Breast epithelium (tissue), 4 donors: ENCODE measurements around the gene HACE1. TPM values are rescaled to one million over a fixed set of nuclear protein-coding genes. Genes with fewer than 3 reads are reported as not detected.

Source experiments
- DNase-seq, 2 donors: peaks; one replicate each; pipeline ENCODE4 v3.0.0-alpha.2; 2019; ENCODE audit warnings: low spot score in 2 of 2
- H3K27ac ChIP-seq, 2 donors: fragments of 200-600 bp; sonication (generic) in 1 of 2; one replicate each; pipeline ENCODE4 v1.5.1; 2016 to 2019; ENCODE audit warnings: mild to moderate bottlenecking in 1 of 2
- H3K27me3 ChIP-seq, 2 donors: fragments of 200-600 bp; sonication (generic) in 1 of 2; one replicate each; pipeline versions ENCODE4 v1.5.1 to v1.6.0; 2017 to 2019; ENCODE audit warnings: control low read depth in 1 of 2, mild to moderate bottlenecking in 1 of 2
- H3K36me3 ChIP-seq: fragments of 200-600 bp; one replicate; pipeline ENCODE4 v1.5.1; 2019
- H3K4me1 ChIP-seq, 2 donors: fragments of 200-600 bp; sonication (generic); one replicate each; pipeline ENCODE4 v1.5.1; 2016 to 2019; ENCODE audit warnings: control low read depth in 1 of 2
- H3K4me3 ChIP-seq, 3 donors: fragments of 200-600 bp; sonication (generic); 1 replicate in 2 of 3; 2 replicates in 1 of 3; pipeline ENCODE4 v1.5.1; 2016 to 2019; ENCODE audit warnings: mild to moderate bottlenecking in 3 of 3, moderate library complexity in 2 of 3
- H3K9me3 ChIP-seq, 2 donors: fragments of 200-600 bp; sonication (generic) in 1 of 2; one replicate each; pipeline ENCODE4 v1.5.1; 2016 to 2019; ENCODE audit warnings: control low read depth in 1 of 2
- POLR2A ChIP-seq: fragments of 450-650 bp; IDR thresholded peaks from one replicate; pipeline ENCODE4 v1.6.1; 2016; ENCODE audit warnings: antibody characterized with exemption, mild to moderate bottlenecking, moderate library complexity
- POLR2AphosphoS5 ChIP-seq, 3 donors: sonication (generic); formaldehyde crosslinking; IDR thresholded peaks; one replicate each; pipeline ENCODE4 v1.6.1; 2017; ENCODE audit warnings: antibody characterized with exemption in 3 of 3
- intact Hi-C: fragments of 100-400 bp; cut with DNase I; formaldehyde crosslinking; loops from one replicate; pipeline ENCODE4 v1.15.1; 2023; ENCODE audit warnings: low total_unique reads
- total RNA-seq, 3 donors: library from RNA; depleted of rRNA; stranded (reverse); fragments of >200 nt; gene quantifications; one replicate each; pipeline ENCODE4 v1.1.0, GENCODE V29; 2016
- TF ChIP-seq, protein P1 (sequence below), 3 donors: fragments of 450-650 bp; IDR thresholded peaks; one replicate each; pipeline ENCODE4 v1.5.1; 2016 to 2017; ENCODE audit warnings: antibody characterized with exemption in 3 of 3, mild to moderate bottlenecking in 3 of 3, moderate library complexity in 3 of 3

Gene HACE1
- total RNA-seq, 3 donors from 2014 or later: 20.2 to 33.4 (median 27.2) TPM

DNA sequence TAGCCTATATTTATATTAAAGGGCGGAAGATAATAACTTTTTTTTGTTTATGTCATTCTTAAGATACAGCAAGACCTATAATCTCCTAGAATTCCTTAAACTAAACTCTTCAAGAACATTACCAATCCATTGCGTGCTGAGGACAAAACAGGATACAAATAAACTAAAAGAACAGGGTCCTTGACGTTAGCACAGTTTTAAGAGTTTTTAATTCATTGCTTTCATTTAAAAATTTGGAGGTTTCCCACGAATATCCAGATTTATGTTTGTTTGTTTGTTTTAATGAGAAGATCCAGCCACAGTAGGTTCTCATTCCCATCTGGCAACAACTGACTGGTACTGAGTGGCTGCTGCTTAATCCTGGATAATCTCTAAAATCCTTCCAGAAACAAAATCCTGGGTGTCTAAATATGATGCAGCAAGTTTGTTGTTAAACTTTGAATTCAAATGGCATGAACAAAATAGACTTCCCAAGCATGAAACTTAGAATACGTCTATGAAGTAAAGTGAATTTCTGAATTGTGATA lies 153.7 kb downstream of the HACE1 start:
- intact Hi-C loops: no loop called here
- Histone ChIP-seq H3K27me3 (no peaks in the 10 kb centered on the region), H3K4me1 (no peaks in the 10 kb centered on the region), H3K9me3 (peaks cover 0 to 6% of the 10 kb centered on the region in 2 donors), H3K36me3 (no peaks in the 10 kb centered on the region), H3K27ac (peak overlapping the region in 1 of 2 donors; percentile 44), H3K4me3 (no peak overlapping the region)
- DNase-seq: no peak
- no peak for TF ChIP-seq POLR2A
- TF ChIP-seq POLR2AphosphoS5 (IDR thresholded peaks at IDR 0.05): no peak
- TF ChIP-seq, protein P1, sequence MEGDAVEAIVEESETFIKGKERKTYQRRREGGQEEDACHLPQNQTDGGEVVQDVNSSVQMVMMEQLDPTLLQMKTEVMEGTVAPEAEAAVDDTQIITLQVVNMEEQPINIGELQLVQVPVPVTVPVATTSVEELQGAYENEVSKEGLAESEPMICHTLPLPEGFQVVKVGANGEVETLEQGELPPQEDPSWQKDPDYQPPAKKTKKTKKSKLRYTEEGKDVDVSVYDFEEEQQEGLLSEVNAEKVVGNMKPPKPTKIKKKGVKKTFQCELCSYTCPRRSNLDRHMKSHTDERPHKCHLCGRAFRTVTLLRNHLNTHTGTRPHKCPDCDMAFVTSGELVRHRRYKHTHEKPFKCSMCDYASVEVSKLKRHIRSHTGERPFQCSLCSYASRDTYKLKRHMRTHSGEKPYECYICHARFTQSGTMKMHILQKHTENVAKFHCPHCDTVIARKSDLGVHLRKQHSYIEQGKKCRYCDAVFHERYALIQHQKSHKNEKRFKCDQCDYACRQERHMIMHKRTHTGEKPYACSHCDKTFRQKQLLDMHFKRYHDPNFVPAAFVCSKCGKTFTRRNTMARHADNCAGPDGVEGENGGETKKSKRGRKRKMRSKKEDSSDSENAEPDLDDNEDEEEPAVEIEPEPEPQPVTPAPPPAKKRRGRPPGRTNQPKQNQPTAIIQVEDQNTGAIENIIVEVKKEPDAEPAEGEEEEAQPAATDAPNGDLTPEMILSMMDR (IDR thresholded peaks at IDR 0.05): no peak

DNA sequence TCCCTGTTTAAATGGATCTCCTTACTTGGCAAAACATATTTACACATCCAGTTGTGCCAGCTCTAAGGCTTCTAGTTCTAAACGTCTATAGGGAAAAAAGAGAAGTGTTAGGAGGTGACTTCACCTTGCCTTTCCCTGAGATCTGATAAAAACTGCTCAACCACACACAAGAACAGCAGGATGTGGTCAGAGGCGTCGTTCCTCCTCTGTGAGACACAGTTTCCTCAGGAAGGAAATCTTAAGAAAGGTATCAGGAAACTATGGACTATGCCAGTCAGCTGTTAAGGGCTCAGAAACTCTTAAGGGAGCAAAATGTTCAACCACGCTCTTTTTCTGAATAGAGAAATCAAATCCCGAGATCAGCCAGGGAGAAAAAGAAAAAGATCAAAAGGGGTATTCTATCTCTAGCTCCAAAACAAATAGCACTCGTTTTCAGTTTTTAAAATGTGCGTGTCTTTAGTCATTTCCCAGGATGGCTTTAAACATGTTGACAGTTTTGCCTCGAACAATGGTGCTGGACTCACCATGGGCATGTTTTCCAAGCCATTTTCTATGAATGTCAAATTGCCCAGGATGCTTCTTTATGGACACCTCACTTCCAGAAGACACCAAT lies 154.5 kb downstream of the HACE1 start:
- Histone ChIP-seq H3K27ac (peak overlapping the region in 1 of 2 donors; percentile 44), H3K36me3 (no peaks in the 10 kb centered on the region), H3K27me3 (no peaks in the 10 kb centered on the region), H3K4me1 (no peaks in the 10 kb centered on the region), H3K4me3 (no peak overlapping the region), H3K9me3 (peaks cover 0 to 6% of the 10 kb centered on the region in 2 donors)
- intact Hi-C loops: no loop called here
- TF ChIP-seq POLR2A: no peak
- TF ChIP-seq POLR2AphosphoS5 (IDR thresholded peaks at IDR 0.05): no peak
- TF ChIP-seq, protein P1 (IDR thresholded peaks at IDR 0.05): no peak
- no peak for DNase-seq

DNA sequence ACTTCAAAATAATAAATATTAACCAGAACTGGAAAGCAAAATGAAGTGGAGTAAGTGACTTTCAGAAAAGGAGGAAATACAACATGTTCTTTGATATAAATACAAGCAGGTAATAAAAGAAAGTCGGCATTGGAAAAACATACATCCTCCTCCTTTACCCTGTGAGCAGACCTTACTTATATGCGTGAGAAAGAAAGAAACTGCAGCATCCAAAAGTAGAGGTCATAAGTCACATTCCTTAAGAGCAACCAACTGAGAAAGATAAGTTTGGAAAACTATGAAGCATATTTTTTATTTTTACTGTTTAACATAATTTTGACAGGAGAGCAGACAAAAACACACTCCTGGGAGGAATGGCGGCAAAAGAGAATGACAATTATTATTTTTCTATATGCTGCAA lies 155.5 kb downstream of the HACE1 start:
- no peak for TF ChIP-seq POLR2AphosphoS5 (IDR thresholded peaks at IDR 0.05)
- peaks cover 0 to 6% of the 10 kb centered on the region in 2 donors for H3K9me3 ChIP-seq
- intact Hi-C loops: no loop called here

DNA sequence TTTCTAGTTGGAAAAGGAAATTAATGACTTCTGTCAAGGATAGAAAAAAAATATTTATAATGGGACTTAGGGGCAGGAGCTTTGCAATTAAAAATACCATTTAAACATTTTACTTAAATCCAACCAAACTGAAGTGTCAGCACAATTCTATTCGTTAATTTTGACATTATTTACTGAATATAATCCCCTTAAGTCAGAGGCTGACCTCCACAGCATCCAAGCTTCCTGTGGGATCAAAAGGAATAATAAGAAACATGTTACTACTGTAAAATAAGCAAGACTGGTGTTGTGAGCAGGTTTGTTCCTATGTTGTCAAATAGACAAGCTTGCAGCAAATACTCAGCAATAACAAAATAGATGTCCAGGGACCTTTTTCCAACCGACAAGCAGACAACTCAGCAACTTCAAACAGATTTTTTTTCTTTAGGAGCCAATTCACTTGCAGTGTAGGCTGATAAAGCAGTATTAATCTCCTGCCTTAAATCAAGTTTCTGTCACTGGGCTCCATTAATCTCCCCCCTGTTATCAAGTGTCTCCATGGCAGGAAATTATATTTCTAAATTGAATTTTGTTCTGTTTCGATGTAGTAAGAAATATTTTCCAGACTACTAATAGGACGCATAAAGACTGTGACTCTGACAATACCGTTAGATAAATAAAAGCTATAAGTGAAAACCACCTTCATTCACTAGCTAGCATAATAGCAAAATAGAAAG lies 157.4 kb downstream of the HACE1 start:
- intact Hi-C loops: no loop called here
- TF ChIP-seq POLR2AphosphoS5 (IDR thresholded peaks at IDR 0.05) (no peak), POLR2A (no peak)
- TF ChIP-seq, protein P1 (IDR thresholded peaks at IDR 0.05): no peak
- no peaks in the 10 kb centered on the region for H3K36me3 ChIP-seq
- no peak overlapping the region for H3K4me3 ChIP-seq
- H3K27ac ChIP-seq: no peak overlapping the region
- DNase-seq: no peak
- H3K4me1 ChIP-seq: no peaks in the 10 kb centered on the region
- no peaks in the 10 kb centered on the region for H3K27me3 ChIP-seq
- no peaks in the 10 kb centered on the region for H3K9me3 ChIP-seq

More for the DNA sequence above, 155.5 kb downstream of the HACE1 start:
- no peak for DNase-seq
- Histone ChIP-seq H3K4me1 (no peaks in the 10 kb centered on the region), H3K27ac (no peak overlapping the region), H3K36me3 (no peaks in the 10 kb centered on the region), H3K27me3 (no peaks in the 10 kb centered on the region), H3K4me3 (no peak overlapping the region)

DNA sequence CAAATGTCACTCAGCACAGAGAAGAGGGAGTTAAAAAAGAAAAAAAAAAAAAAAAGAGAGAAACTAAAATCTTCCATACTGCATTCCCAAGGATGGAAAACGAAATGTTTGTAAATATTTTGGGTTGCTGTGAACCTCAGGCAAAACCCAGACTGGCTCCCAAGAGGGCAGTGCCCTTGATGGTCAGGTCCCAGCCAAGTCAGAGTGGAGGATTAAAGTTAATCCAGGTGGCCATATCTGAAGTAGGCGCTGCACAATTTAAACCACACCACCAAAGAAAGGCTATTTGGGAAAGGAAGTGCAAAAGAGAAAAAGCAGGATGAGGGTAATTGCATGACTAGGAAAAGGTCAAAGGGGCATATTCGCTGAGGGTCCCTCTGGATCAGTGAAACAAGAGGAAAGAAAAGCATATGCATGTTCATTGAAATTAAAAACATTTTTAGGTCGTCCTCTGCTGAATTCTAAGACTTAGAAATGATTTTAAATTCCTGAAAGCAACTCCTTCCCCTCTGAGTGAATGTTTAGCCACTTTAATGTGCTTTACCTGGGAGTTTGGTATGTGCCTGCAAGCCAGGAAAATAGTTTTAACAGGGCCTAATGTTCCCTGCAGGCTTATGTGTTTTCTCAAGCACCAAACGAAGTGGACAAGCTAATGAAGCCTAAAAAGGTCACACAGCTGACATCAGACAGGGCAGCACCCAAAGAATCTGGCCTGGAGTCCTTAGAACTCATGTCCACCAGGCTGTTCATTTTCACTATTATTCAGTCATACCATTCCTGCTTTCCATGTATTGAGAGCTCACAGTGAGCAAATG lies 159.1 kb downstream of the HACE1 start:
- Histone ChIP-seq H3K27ac (no peak overlapping the region), H3K4me3 (no peak overlapping the region), H3K27me3 (no peaks in the 10 kb centered on the region), H3K4me1 (no peaks in the 10 kb centered on the region), H3K9me3 (no peaks in the 10 kb centered on the region), H3K36me3 (no peaks in the 10 kb centered on the region)
- intact Hi-C loops: no loop called here
- no peak for DNase-seq
- TF ChIP-seq POLR2A: no peak
- TF ChIP-seq, protein P1 (IDR thresholded peaks at IDR 0.05): no peak
- no peak for TF ChIP-seq POLR2AphosphoS5 (IDR thresholded peaks at IDR 0.05)
